GM12891 (cell line): ENCODE measurements around the gene PRELP.

Source experiments
- POLR2A ChIP-seq: IDR thresholded peaks from 2 replicates; pipeline ENCODE4 v1.6.1; 2011; ENCODE audit warnings: low read depth, low read length, control low read depth
- POLR2AphosphoS5 ChIP-seq: IDR thresholded peaks from 2 replicates; pipeline ENCODE4 v1.6.1; 2011; ENCODE audit warnings: low read depth, low read length, control low read depth
- SPI1 ChIP-seq: IDR thresholded peaks from 2 replicates; pipeline ENCODE4 v1.6.1; 2011; ENCODE audit warnings: low read depth, low read length, control low read depth

DNA sequence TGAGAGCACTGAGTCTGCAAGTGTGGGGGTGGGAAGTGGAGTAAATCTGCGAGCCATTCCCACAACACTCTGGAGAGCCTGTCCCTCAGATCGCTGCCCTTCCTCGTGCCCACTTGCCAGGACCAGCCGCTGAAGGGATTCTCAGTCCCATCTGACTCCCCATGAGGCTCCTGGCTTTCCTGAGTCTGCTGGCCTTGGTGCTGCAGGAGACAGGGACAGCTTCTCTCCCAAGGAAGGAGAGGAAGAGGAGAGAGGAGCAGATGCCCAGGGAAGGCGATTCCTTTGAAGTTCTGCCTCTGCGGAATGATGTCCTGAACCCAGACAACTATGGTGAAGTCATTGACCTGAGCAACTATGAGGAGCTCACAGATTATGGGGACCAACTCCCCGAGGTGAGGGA lies 20.2 kb downstream of the PRELP start:
- TF ChIP-seq SPI1 (no peak), POLR2A (no peak), POLR2AphosphoS5 (no peak)
